ENCODE data around the gene ABCF1. TPM values are rescaled to one million over a fixed set of nuclear protein-coding genes. Genes with fewer than 3 reads are reported as not detected.

Gene ABCF1
- total RNA-seq, 4 donors from 2014 or later: 17.4 to 48.6 (median 28.9) TPM

- peak within 1 kb of the TSS; percentile 78 to 99 for H3K4me3 ChIP-seq
- H3K36me3 ChIP-seq: no peaks in the 10 kb centered on the region
- H3K27me3 ChIP-seq: no peaks in the 10 kb centered on the region
- intact Hi-C loops (cut with DNase I; ENCODE audit: low total_unique reads): no loop called here
- H3K9me3 ChIP-seq: no peaks in the 10 kb centered on the region
- H3K27ac ChIP-seq: peak within 1 kb of the TSS; percentile 98 to 100
- peak; percentile 99 to 100 for DNase-seq
- H3K4me1 ChIP-seq: peaks cover 0 to 30% of the 10 kb centered on the region in 2 donors
- peak; percentile 99 for TF ChIP-seq POLR2A (IDR thresholded peaks at IDR 0.05)
- TF ChIP-seq CTCF (IDR thresholded peaks at IDR 0.05): peak in 2 of 4 experiments; percentile 12 to 23
These were observed 45.7 kb downstream of the ABCF1 start, which contains the start of gene PPP1R10 for GRCh38 chr6:30616811-30617564. Gene PPP1R10, minus strand, starts transcription at chr6:30617243. Its CDS starts 7,299 bp downstream, at chr6:30609944.

- intact Hi-C loops (cut with DNase I; ENCODE audit: low total_unique reads): no loop called here
- peak; percentile 66 to 83 for TF ChIP-seq POLR2A (IDR thresholded peaks at IDR 0.05)
- TF ChIP-seq CTCF (IDR thresholded peaks at IDR 0.05): peak in 1 of 4 experiments; percentile 12
- Histone ChIP-seq H3K9me3 (no peaks in the 10 kb centered on the region), H3K4me3 (peak within 1 kb of the TSS; percentile 78 to 99), H3K4me1 (peaks cover 0 to 24% of the 10 kb centered on the region in 2 donors), H3K36me3 (no peaks in the 10 kb centered on the region), H3K27ac (peak within 1 kb of the TSS; percentile 98 to 100), H3K27me3 (no peaks in the 10 kb centered on the region)
- DNase-seq: peak; percentile 97 to 99
These were observed 46.5 kb downstream of the ABCF1 start, which contains the start of gene MRPS18B for GRCh38 chr6:30617565-30618269. Gene MRPS18B, plus strand, starts transcription at chr6:30617840. Its CDS starts 26 bp downstream, at chr6:30617866.

- Histone ChIP-seq H3K4me3 (peak overlapping the region; percentile 57 to 99), H3K36me3 (no peaks in the 10 kb centered on the region), H3K27ac (peak overlapping the region; percentile 91 to 100), H3K4me1 (peaks cover 0 to 19% of the 10 kb centered on the region in 2 donors), H3K27me3 (no peaks in the 10 kb centered on the region), H3K9me3 (no peaks in the 10 kb centered on the region)
- TF ChIP-seq POLR2A (IDR thresholded peaks at IDR 0.05) (no peak), CTCF (IDR thresholded peaks at IDR 0.05) (no peak)
- intact Hi-C loops (cut with DNase I; ENCODE audit: low total_unique reads): no loop called here
- DNase-seq: no peak
These were observed 47.1 kb downstream of the ABCF1 start for GRCh38 chr6:30618270-30618797.

GRCh38 chr6:30619561-30619960 is 48.3 kb downstream of the ABCF1 start:
- H3K36me3 ChIP-seq: no peaks in the 10 kb centered on the region
- intact Hi-C loops (cut with DNase I; ENCODE audit: low total_unique reads): no loop called here
- TF ChIP-seq CTCF (IDR thresholded peaks at IDR 0.05) (no peak), POLR2A (IDR thresholded peaks at IDR 0.05) (no peak)

More at GRCh38 chr6:30619561-30619960, 48.3 kb downstream of the ABCF1 start:
- peak overlapping the region in 1 of 2 donors; percentile 100 for H3K27ac ChIP-seq
- no peak for DNase-seq
- H3K4me1 ChIP-seq: peaks cover 0 to 9% of the 10 kb centered on the region in 2 donors
- no peak overlapping the region for H3K4me3 ChIP-seq
- H3K9me3 ChIP-seq: no peaks in the 10 kb centered on the region
- no peaks in the 10 kb centered on the region for H3K27me3 ChIP-seq

Data from uterus (tissue), 4 donors.